ENCODE results near the gene SIK2. TPM values are rescaled to one million over a fixed set of nuclear protein-coding genes. Genes with fewer than 3 reads are reported as not detected.

Gene SIK2
- polyA plus RNA-seq, 1 donor from 2014 or later = 9.0 TPM

GRCh38 chr11:111779118-111779517 lies 176.9 kb downstream of the SIK2 start:
- Histone ChIP-seq H2AFZ (ENCODE audit: low read depth, low read length) (no peak overlapping the region), H3K4me2 (ENCODE audit: low read length) (no peak overlapping the region), H3K27me3 (ENCODE audit: insufficient read depth, low read depth, low read length) (no peaks in the 10 kb centered on the region), H3K9me3 (ENCODE audit: low read length) (no peaks in the 10 kb centered on the region), H3K9me2 (ENCODE audit: insufficient read depth, low read length) (no peaks in the 10 kb centered on the region), H3K9ac (ENCODE audit: low read length) (no peak overlapping the region), H3K79me2 (replicated peaks; ENCODE audit: insufficient read depth, low read length) (no peaks in the 10 kb centered on the region), H3K4me3 (ENCODE audit: low read length) (no peak overlapping the region), H3K36me3 (ENCODE audit: insufficient read depth, low read length) (no peaks in the 10 kb centered on the region), H3F3A (ENCODE audit: insufficient read depth, low read length, poor library complexity, severe bottlenecking) (no peaks in the 10 kb centered on the region), H4K20me1 (ENCODE audit: insufficient read depth) (no peaks in the 10 kb centered on the region), H3K27ac (ENCODE audit: low read length) (no peak overlapping the region)
- TF ChIP-seq CTCF (IDR thresholded peaks at IDR 0.05; ENCODE audit: poor library complexity, severe bottlenecking) = no peak
- TF ChIP-seq RAD21 (conservative IDR thresholded peaks at IDR 0.05) = no peak

Other genes with a start within 250 kb of the SIK2 start
- not detected in 2 replicates for gene POU2AF1, start 223.2 kb upstream of the SIK2 start, polyA plus RNA-seq
- not detected in 2 replicates for gene BTG4, start 90.1 kb upstream of the SIK2 start, polyA plus RNA-seq
- not detected in 2 replicates for gene HOATZ, start 87.7 kb upstream of the SIK2 start, polyA plus RNA-seq
- not detected in 2 replicates for gene LAYN, start 61.7 kb upstream of the SIK2 start, polyA plus RNA-seq
- 10.4 and 11.8 TPM in 2 replicates for gene PPP2R1B, start 163.9 kb downstream of the SIK2 start, polyA plus RNA-seq

Measured in neural cell (in vitro differentiated cells).